WERI-Rb-1 (cell line): ENCODE results near the gene TLN1.

Experiments used
- DNase-seq: peaks from one replicate; pipeline ENCODE4 v3.0.0-alpha.2; 2020
- H3K27ac ChIP-seq: fragments of 250-450 bp; sonication (Bioruptor Pico); 2 replicates; pipeline ENCODE4 v1.5.1; 2020; ENCODE audit warnings: mild to moderate bottlenecking, moderate library complexity
- H3K27me3 ChIP-seq: fragments of 250-450 bp; sonication (Bioruptor Pico); 2 replicates; pipeline ENCODE4 v1.5.1; 2021; ENCODE audit warnings: mild to moderate bottlenecking, low read depth, moderate library complexity; ENCODE audit not compliant: insufficient read depth, severe bottlenecking
- H3K36me3 ChIP-seq: fragments of 250-450 bp; sonication (Bioruptor Pico); 2 replicates; pipeline ENCODE4 v1.5.1; 2020; ENCODE audit warnings: mild to moderate bottlenecking, moderate library complexity
- H3K4me3 ChIP-seq: 2 replicates; pipeline ENCODE4 v1.5.1; 2011; ENCODE audit warnings: low read depth, mild to moderate bottlenecking, control low read depth, low read length
- H3K9me3 ChIP-seq: fragments of 250-450 bp; sonication (Bioruptor Pico); 2 replicates; pipeline ENCODE4 v1.5.1; 2021; ENCODE audit warnings: mild to moderate bottlenecking, moderate library complexity; ENCODE audit not compliant: severe bottlenecking
- TF ChIP-seq, protein P1 (sequence below): IDR thresholded peaks from 2 replicates; pipeline ENCODE4 v1.5.1; 2011; ENCODE audit warnings: low read depth, mild to moderate bottlenecking, control low read depth, inconsistent platforms, low read length

The TLN1 gene

DNA sequence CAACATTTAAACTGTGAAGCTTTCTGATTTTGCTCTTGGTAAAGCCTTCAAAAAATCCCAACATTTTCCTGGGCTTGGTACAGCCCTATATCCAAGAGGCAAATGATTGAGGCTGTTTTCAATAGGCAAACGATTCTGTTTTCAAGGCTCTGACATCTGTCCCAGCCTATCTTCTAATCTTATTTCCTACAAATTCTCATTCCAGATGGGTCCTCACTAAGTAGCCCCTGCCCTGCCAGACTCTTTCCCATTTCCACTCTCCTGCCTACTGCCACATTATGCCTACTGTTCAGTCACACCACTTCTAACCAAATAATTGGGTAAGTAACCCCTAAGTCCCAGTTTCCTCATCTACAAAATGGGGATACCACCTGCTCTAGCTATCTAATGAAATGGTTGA, 13.6 kb upstream of the TLN1 start:
- Histone ChIP-seq H3K27ac (no peak overlapping the region), H3K36me3 (peaks cover 52% of the 10 kb centered on the region), H3K9me3 (no peaks in the 10 kb centered on the region), H3K4me3 (no peak overlapping the region), H3K27me3 (no peaks in the 10 kb centered on the region)
- DNase-seq: no peak
- TF ChIP-seq, protein P1, sequence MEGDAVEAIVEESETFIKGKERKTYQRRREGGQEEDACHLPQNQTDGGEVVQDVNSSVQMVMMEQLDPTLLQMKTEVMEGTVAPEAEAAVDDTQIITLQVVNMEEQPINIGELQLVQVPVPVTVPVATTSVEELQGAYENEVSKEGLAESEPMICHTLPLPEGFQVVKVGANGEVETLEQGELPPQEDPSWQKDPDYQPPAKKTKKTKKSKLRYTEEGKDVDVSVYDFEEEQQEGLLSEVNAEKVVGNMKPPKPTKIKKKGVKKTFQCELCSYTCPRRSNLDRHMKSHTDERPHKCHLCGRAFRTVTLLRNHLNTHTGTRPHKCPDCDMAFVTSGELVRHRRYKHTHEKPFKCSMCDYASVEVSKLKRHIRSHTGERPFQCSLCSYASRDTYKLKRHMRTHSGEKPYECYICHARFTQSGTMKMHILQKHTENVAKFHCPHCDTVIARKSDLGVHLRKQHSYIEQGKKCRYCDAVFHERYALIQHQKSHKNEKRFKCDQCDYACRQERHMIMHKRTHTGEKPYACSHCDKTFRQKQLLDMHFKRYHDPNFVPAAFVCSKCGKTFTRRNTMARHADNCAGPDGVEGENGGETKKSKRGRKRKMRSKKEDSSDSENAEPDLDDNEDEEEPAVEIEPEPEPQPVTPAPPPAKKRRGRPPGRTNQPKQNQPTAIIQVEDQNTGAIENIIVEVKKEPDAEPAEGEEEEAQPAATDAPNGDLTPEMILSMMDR: no peak

DNA sequence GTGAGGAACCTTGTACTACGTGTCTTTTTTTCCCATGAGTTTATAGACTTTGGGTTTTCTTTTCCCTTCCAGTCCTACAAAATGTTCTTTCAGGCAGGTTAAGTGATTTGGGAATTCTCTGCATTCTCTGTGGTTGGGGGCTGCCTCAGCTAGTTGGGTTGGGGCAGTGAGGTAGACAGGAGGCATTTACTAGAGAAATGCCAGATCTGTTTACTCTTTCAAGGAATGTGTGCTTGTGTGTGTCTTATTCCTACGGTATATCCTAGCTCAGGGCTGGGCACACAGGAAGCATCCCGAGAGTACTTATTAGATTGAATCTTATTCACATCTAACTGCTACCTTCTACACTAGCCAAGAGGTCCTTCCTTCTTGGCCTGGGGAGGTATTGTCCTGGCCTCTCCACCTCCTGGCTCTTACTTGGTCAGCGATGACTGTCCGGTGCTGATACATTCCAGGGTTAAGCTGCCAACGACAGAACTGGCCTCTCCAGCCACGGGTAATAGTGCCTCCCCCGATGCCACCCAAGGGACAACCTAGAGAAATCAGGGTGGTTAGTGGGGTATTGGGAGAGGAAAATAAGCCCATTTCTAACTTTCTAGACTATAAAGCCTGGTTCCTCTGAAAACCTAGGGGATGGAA, 12.0 kb upstream of the TLN1 start:
- peaks cover 68% of the 10 kb centered on the region for H3K36me3 ChIP-seq
- no peaks in the 10 kb centered on the region for H3K9me3 ChIP-seq
- DNase-seq: no peak
- TF ChIP-seq, protein P1: no peak
- no peak overlapping the region for H3K4me3 ChIP-seq
- no peak overlapping the region for H3K27ac ChIP-seq
- no peaks in the 10 kb centered on the region for H3K27me3 ChIP-seq

DNA sequence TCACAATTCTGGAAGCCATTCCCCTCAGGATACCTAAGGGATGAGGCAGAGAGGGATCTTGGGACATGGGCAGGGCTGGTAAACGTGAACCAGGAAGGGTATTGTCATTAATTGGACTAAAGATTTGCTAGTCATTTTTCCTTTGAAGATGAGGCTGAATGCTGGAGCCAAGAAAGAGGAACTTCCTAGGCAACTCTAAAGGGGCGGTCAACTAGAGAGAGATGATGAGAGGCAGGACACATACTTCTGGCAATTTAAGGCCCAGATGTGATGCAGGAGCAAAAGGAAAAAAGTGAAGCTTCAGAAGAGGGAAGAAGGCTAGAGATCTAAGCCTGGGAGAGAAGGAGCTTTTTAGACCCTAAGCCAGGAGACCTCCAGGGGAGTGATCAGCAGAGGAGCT, 11.5 kb upstream of the TLN1 start:
- H3K27ac ChIP-seq: no peak overlapping the region
- H3K4me3 ChIP-seq: no peak overlapping the region
- peaks cover 73% of the 10 kb centered on the region for H3K36me3 ChIP-seq
- DNase-seq: no peak
- no peaks in the 10 kb centered on the region for H3K27me3 ChIP-seq
- H3K9me3 ChIP-seq: no peaks in the 10 kb centered on the region
- TF ChIP-seq, protein P1: no peak

GRCh38 chr9:35741740-35742139, 9.7 kb upstream of the TLN1 start:
- TF ChIP-seq, protein P1: no peak
- Histone ChIP-seq H3K4me3 (no peak overlapping the region), H3K9me3 (no peaks in the 10 kb centered on the region), H3K36me3 (peaks cover 89% of the 10 kb centered on the region), H3K27ac (no peak overlapping the region), H3K27me3 (no peaks in the 10 kb centered on the region)
- no peak for DNase-seq

DNA sequence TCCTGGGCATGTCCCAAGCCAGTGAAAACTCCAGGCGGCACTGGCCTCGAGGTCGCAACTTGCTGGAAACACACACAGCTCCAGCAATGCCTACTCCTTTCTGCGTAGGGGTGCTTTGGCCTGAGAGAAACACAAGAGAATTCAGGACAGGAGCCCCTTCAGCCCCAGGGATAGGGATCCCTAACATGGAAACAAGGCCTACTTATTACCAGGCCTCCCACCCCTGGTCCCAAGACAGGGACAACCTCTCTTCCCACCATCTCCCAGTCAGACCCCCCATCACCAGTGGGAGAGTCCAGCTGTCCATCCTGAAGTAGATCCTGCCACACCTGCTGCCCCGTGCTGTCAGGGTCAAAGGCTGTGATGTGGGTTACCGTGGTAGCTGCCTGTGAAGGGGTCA, 8.2 kb upstream of the TLN1 start:
- H3K9me3 ChIP-seq: no peaks in the 10 kb centered on the region
- DNase-seq: no peak
- no peak overlapping the region for H3K4me3 ChIP-seq
- TF ChIP-seq, protein P1: no peak
- peaks cover 92% of the 10 kb centered on the region for H3K36me3 ChIP-seq
- H3K27ac ChIP-seq: no peak overlapping the region
- no peaks in the 10 kb centered on the region for H3K27me3 ChIP-seq

GRCh38 chr9:35738924-35739323, 6.9 kb upstream of the TLN1 start:
- no peaks in the 10 kb centered on the region for H3K27me3 ChIP-seq
- TF ChIP-seq, protein P1: no peak
- H3K4me3 ChIP-seq: no peak overlapping the region
- H3K9me3 ChIP-seq: no peaks in the 10 kb centered on the region
- H3K36me3 ChIP-seq: peaks cover 94% of the 10 kb centered on the region
- no peak for DNase-seq
- H3K27ac ChIP-seq: no peak overlapping the region
